ENCODE measurements around the gene GABRR3.
A peak's percentile ranks its signal among the peaks of the same experiment; 100 is the strongest.

Gene GABRR3

GRCh38 chr3:97988784-97989568 is 46.1 kb downstream of the GABRR3 start:
- DNase-seq = no peak

- DNase-seq = no peak
Measured at GRCh38 chr3:97987306-97987705, 47.8 kb downstream of the GABRR3 start.

GRCh38 chr3:97983933-97984491 is 51.1 kb downstream of the GABRR3 start:
- peak; percentile 83 for DNase-seq

- no peak for DNase-seq
Measured at GRCh38 chr3:97981886-97982285, 53.2 kb downstream of the GABRR3 start.

GRCh38 chr3:97979610-97980009 is 55.5 kb downstream of the GABRR3 start:
- DNase-seq = peak; percentile 97

- DNase-seq = no peak
Measured at GRCh38 chr3:97975466-97975865, 59.6 kb downstream of the GABRR3 start.

- DNase-seq = no peak
Measured at GRCh38 chr3:97974996-97975395, 60.1 kb downstream of the GABRR3 start.

- DNase-seq = no peak
Measured at GRCh38 chr3:97972976-97973375, 62.1 kb downstream of the GABRR3 start.

GRCh38 chr3:97971679-97972567 is 63.2 kb downstream of the GABRR3 start, which contains the start of gene RIOX2:
TSS of gene RIOX2 (minus strand) at chr3:97972431. CDS start at chr3:97967593, 4,838 bp downstream.
- DNase-seq = peak; percentile 62

- peak; percentile 25 for DNase-seq
Measured at GRCh38 chr3:97970956-97971620, 64.0 kb downstream of the GABRR3 start.

- DNase-seq = peak; percentile 57
Measured at GRCh38 chr3:97970156-97970555, 65.0 kb downstream of the GABRR3 start.

GRCh38 chr3:97969541-97969940 is 65.6 kb downstream of the GABRR3 start:
- peak; percentile 79 for DNase-seq

GRCh38 chr3:97968376-97968775 is 66.7 kb downstream of the GABRR3 start:
- DNase-seq = no peak

- DNase-seq = no peak
Measured at GRCh38 chr3:97967966-97968365, 67.1 kb downstream of the GABRR3 start.

- DNase-seq = peak; percentile 84
Measured at GRCh38 chr3:97960993-97961766, 73.9 kb downstream of the GABRR3 start.

GRCh38 chr3:97960551-97960950 is 74.6 kb downstream of the GABRR3 start:
- DNase-seq = no peak

- no peak for DNase-seq
Measured at GRCh38 chr3:97959872-97960271, 75.2 kb downstream of the GABRR3 start.

GRCh38 chr3:97958796-97959195 is 76.3 kb downstream of the GABRR3 start:
- no peak for DNase-seq

GRCh38 chr3:97958396-97958795 is 76.7 kb downstream of the GABRR3 start:
- peak; percentile 29 for DNase-seq

- DNase-seq = peak; percentile 96
Measured at GRCh38 chr3:97957617-97958311, 77.4 kb downstream of the GABRR3 start.

GRCh38 chr3:97956051-97956450 is 79.1 kb downstream of the GABRR3 start:
- DNase-seq = no peak
